Trophoblast cell (in vitro differentiated cells and primary cell): ENCODE measurements around the gene PC.

Experiments used
- DNase-seq, 2 donors: peaks; one replicate each; pipeline ENCODE4 v3.0.0-alpha.2; 2016
- H2AFZ ChIP-seq: 2 replicates; pipeline ENCODE4 v1.6.1; 2013; ENCODE audit warnings: low read length, moderate library complexity, mild to moderate bottlenecking; ENCODE audit not compliant: insufficient read depth, poor library complexity
- H2AK5ac ChIP-seq: 2 replicates; pipeline ENCODE4 v1.6.1; 2013; ENCODE audit warnings: mild to moderate bottlenecking, low read length
- H2BK120ac ChIP-seq: 2 replicates; pipeline ENCODE4 v1.6.1; 2013; ENCODE audit warnings: low read length, mild to moderate bottlenecking, moderate library complexity; ENCODE audit not compliant: insufficient read depth, poor library complexity
- H2BK12ac ChIP-seq: 2 replicates; pipeline ENCODE4 v1.6.1; 2013; ENCODE audit warnings: mild to moderate bottlenecking, low read length, moderate library complexity
- H2BK5ac ChIP-seq: 2 replicates; pipeline ENCODE4 v1.6.1; 2013; ENCODE audit warnings: low read length, low read depth, moderate library complexity, mild to moderate bottlenecking; ENCODE audit not compliant: poor library complexity
- H3K14ac ChIP-seq: 2 replicates; pipeline ENCODE4 v1.6.1; 2013; ENCODE audit warnings: mild to moderate bottlenecking, low read length
- H3K18ac ChIP-seq: 2 replicates; pipeline ENCODE4 v1.6.1; 2013; ENCODE audit warnings: mild to moderate bottlenecking, low read length
- H3K23ac ChIP-seq: 2 replicates; pipeline ENCODE4 v1.6.1; 2013; ENCODE audit warnings: low read length
- H3K27ac ChIP-seq: 2 replicates; pipeline ENCODE4 v1.5.1; 2013; ENCODE audit warnings: low read depth, mild to moderate bottlenecking, inconsistent platforms, low read length, moderate library complexity
- H3K27me3 ChIP-seq: 2 replicates; pipeline ENCODE4 v1.6.1; 2013; ENCODE audit warnings: inconsistent platforms, mild to moderate bottlenecking, low read length, moderate library complexity; ENCODE audit not compliant: insufficient read depth
- H3K36me3 ChIP-seq, 2 experiments: 1 replicate in 1 of 2; 2 replicates in 1 of 2; pipeline ENCODE4 v1.6.1; 2013; ENCODE audit warnings: low read length in 2 of 2, mild to moderate bottlenecking in 2 of 2, moderate library complexity in 1 of 2; ENCODE audit not compliant: insufficient read depth in 2 of 2, control insufficient read depth in 1 of 2
- H3K4ac ChIP-seq: 2 replicates; pipeline ENCODE4 v1.6.1; 2013; ENCODE audit warnings: low read depth, mild to moderate bottlenecking, low read length, moderate library complexity
- H3K4me1 ChIP-seq, 2 experiments: 1 replicate in 1 of 2; 2 replicates in 1 of 2; pipeline ENCODE4 v1.6.1; 2013; ENCODE audit warnings: low read length in 2 of 2, mild to moderate bottlenecking in 2 of 2, moderate library complexity in 1 of 2; ENCODE audit not compliant: insufficient read depth in 2 of 2, control insufficient read depth in 1 of 2
- H3K4me2 ChIP-seq: 2 replicates; pipeline ENCODE4 v1.6.1; 2013; ENCODE audit warnings: inconsistent platforms, mild to moderate bottlenecking, low read length, moderate library complexity
- H3K4me3 ChIP-seq: 2 replicates; pipeline ENCODE4 v1.5.1; 2013; ENCODE audit warnings: mild to moderate bottlenecking, low read depth, low read length, inconsistent platforms
- H3K79me1 ChIP-seq: one replicate; pipeline ENCODE4 v1.6.1; 2013; ENCODE audit warnings: low read length
- H3K79me2 ChIP-seq: 2 replicates; pipeline ENCODE4 v1.6.1; 2013; ENCODE audit warnings: low read length, mild to moderate bottlenecking; ENCODE audit not compliant: control insufficient read depth, insufficient read depth, poor library complexity
- H3K9ac ChIP-seq: 2 replicates; pipeline ENCODE4 v1.6.1; 2013; ENCODE audit warnings: mild to moderate bottlenecking, low read length
- H3K9me3 ChIP-seq: 2 replicates; pipeline ENCODE4 v1.6.1; 2013; ENCODE audit warnings: low read depth, mild to moderate bottlenecking, control low read depth, inconsistent platforms, low read length; ENCODE audit not compliant: insufficient read depth
- H4K12ac ChIP-seq: 2 replicates; pipeline ENCODE4 v1.6.1; 2013; ENCODE audit warnings: low read depth, mild to moderate bottlenecking, low read length, moderate library complexity
- H4K8ac ChIP-seq: 2 replicates; pipeline ENCODE4 v1.6.1; 2013; ENCODE audit warnings: low read depth, mild to moderate bottlenecking, low read length, moderate library complexity
- H4K91ac ChIP-seq: one replicate; pipeline ENCODE4 v1.6.1; 2013; ENCODE audit warnings: low read depth, mild to moderate bottlenecking, low read length, moderate library complexity
- WGBS: extraction: QIAGEN DNeasy Blood & Tissue Kit; methylation state at CpG from one replicate; pipeline ENCODE4 v1.1.7; 2013; ENCODE audit warnings: missing lambda C conversion rate; ENCODE audit not compliant: insufficient read length, insufficient coverage; ENCODE audit errors: extremely low coverage; 5-methylcytosine and 5-hydroxymethylcytosine counted together

The PC gene

GRCh38 chr11:66851698-66852465 lies 106.3 kb downstream of the PC start:
- Histone ChIP-seq H3K27me3 (no peaks in the 10 kb centered on the region), H3K4me3 (no peak overlapping the region), H3K27ac (no peak overlapping the region), H3K9ac (no peak overlapping the region), H3K4me1 (peaks cover 4% of the 10 kb centered on the region in 2 experiments), H3K9me3 (no peaks in the 10 kb centered on the region), H4K91ac (no peak overlapping the region), H3K36me3 (peaks cover 13 to 22% of the 10 kb centered on the region in 2 experiments), H3K14ac (no peak overlapping the region), H4K8ac (no peak overlapping the region), H3K18ac (no peak overlapping the region), H2BK12ac (no peak overlapping the region), H3K79me2 (peaks cover 4% of the 10 kb centered on the region), H4K12ac (no peak overlapping the region), H3K4me2 (no peak overlapping the region), H2BK120ac (no peak overlapping the region), H2AK5ac (no peak overlapping the region), H2BK5ac (no peak overlapping the region), H3K23ac (no peak overlapping the region), H3K79me1 (peaks cover 6% of the 10 kb centered on the region), H3K4ac (no peak overlapping the region), H2AFZ (no peak overlapping the region)
- DNase-seq = no peak
- no CpG with 5 or more reads among the region's 26 CpGs for WGBS

- no peak overlapping the region for H3K23ac ChIP-seq
- peaks cover 6% of the 10 kb centered on the region for H3K79me1 ChIP-seq
- no peak for DNase-seq
- H3K18ac ChIP-seq = no peak overlapping the region
- H3K4me1 ChIP-seq = peaks cover 7 to 9% of the 10 kb centered on the region in 2 experiments
- no peak overlapping the region for H3K4me2 ChIP-seq
- no peak overlapping the region for H3K9ac ChIP-seq
- H4K8ac ChIP-seq = no peak overlapping the region
- H3K9me3 ChIP-seq = no peaks in the 10 kb centered on the region
- no peak overlapping the region for H3K4me3 ChIP-seq
- H2BK120ac ChIP-seq = no peak overlapping the region
- no CpG with 5 or more reads among the region's 4 CpGs for WGBS
- H2AFZ ChIP-seq = no peak overlapping the region
- no peak overlapping the region for H2AK5ac ChIP-seq
- no peak overlapping the region for H2BK5ac ChIP-seq
- H4K91ac ChIP-seq = no peak overlapping the region
- H3K14ac ChIP-seq = no peak overlapping the region
- H3K27ac ChIP-seq = no peak overlapping the region
- peaks cover 4% of the 10 kb centered on the region for H3K79me2 ChIP-seq
- no peak overlapping the region for H2BK12ac ChIP-seq
- no peak overlapping the region for H4K12ac ChIP-seq
- peaks cover 16 to 27% of the 10 kb centered on the region in 2 experiments for H3K36me3 ChIP-seq
- no peak overlapping the region for H3K4ac ChIP-seq
- no peaks in the 10 kb centered on the region for H3K27me3 ChIP-seq
Observed at GRCh38 chr11:66851239-66851596, 107.0 kb downstream of the PC start.

DNA sequence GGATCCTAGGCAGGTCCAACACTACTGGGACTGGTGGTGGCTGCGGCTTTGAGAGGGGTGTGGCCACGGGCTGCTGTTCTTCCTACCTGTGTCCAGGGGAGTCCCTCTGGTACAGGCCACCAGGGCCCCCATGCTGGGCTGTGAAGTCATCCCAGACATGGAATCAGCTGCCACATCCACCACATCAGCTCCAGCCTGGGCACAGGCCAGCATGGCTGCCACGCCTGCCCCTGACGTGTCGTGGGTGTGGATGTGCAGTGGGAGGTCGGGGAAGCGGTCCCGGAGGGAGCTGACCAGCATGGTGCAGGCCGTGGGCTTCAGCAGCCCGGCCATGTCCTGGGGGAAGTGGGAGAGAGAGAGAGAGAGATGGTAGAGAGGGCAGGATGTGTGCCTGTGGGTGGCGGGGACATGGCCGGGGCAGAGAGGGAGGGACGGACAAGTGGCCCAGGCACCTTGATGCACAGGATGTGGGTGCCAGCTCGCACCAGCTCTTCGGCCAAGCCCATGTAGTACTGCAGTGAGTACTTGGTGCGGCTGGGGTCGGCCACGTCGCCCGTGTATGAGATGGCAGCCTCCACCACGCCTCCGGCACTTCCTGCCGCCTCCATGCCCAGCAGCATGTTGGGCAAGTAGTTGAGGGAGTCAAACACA lies 107.5 kb downstream of the PC start:
- no peak overlapping the region for H2BK12ac ChIP-seq
- H3K14ac ChIP-seq = no peak overlapping the region
- peaks cover under 1% of the 10 kb centered on the region for H3K79me2 ChIP-seq

GRCh38 chr11:66850235-66850587 lies 108.0 kb downstream of the PC start:
- Histone ChIP-seq H2BK12ac (no peak overlapping the region), H2AK5ac (no peak overlapping the region), H3K79me2 (no peaks in the 10 kb centered on the region), H3K79me1 (no peaks in the 10 kb centered on the region), H4K12ac (no peak overlapping the region), H4K91ac (no peak overlapping the region), H3K18ac (no peak overlapping the region), H3K14ac (no peak overlapping the region), H3K36me3 (peaks cover 26 to 37% of the 10 kb centered on the region in 2 experiments), H3K27me3 (no peaks in the 10 kb centered on the region), H2BK120ac (no peak overlapping the region), H3K23ac (no peak overlapping the region), H3K4me2 (no peak overlapping the region), H3K4me3 (no peak overlapping the region), H2BK5ac (no peak overlapping the region), H3K9me3 (no peaks in the 10 kb centered on the region), H3K27ac (no peak overlapping the region), H4K8ac (no peak overlapping the region), H3K9ac (no peak overlapping the region), H2AFZ (no peak overlapping the region), H3K4me1 (peaks cover 3 to 5% of the 10 kb centered on the region in 2 experiments), H3K4ac (no peak overlapping the region)
- no CpG with 5 or more reads among the region's 10 CpGs for WGBS
- DNase-seq = no peak

More for the DNA sequence above, 107.5 kb downstream of the PC start:
- no peak overlapping the region for H3K23ac ChIP-seq
- H4K91ac ChIP-seq = no peak overlapping the region
- H3K4me1 ChIP-seq = peaks cover 5 to 7% of the 10 kb centered on the region in 2 experiments
- no peak overlapping the region for H4K8ac ChIP-seq
- no peaks in the 10 kb centered on the region for H3K9me3 ChIP-seq
- H3K18ac ChIP-seq = no peak overlapping the region
- H3K36me3 ChIP-seq = peaks cover 20 to 32% of the 10 kb centered on the region in 2 experiments
- no peak overlapping the region for H3K4me3 ChIP-seq
- H2BK120ac ChIP-seq = no peak overlapping the region
- H3K27ac ChIP-seq = no peak overlapping the region
- H2BK5ac ChIP-seq = no peak overlapping the region
- no peak for DNase-seq
- peak overlapping the region; percentile 12 for H3K9ac ChIP-seq
- H3K27me3 ChIP-seq = no peaks in the 10 kb centered on the region
- peaks cover 2% of the 10 kb centered on the region for H3K79me1 ChIP-seq
- H3K4ac ChIP-seq = no peak overlapping the region
- WGBS = no CpG with 5 or more reads among the region's 23 CpGs
- H4K12ac ChIP-seq = no peak overlapping the region
- no peak overlapping the region for H2AFZ ChIP-seq
- no peak overlapping the region for H2AK5ac ChIP-seq
- no peak overlapping the region for H3K4me2 ChIP-seq
